Uterus (tissue), 2 donors: ENCODE results near the gene SIDT1.

Experiments
- POLR2A ChIP-seq, 2 donors: fragments of 450-650 bp; IDR thresholded peaks; one replicate each; pipeline ENCODE4 v1.6.1; 2016; ENCODE audit warnings: antibody characterized with exemption in 2 of 2, mild to moderate bottlenecking in 1 of 2, moderate library complexity in 1 of 2
- TF ChIP-seq, protein P1 (sequence below), 4 experiments: fragments of 200-600 bp in 2 of 4; fragments of 450-650 bp in 2 of 4; sonication (generic) in 2 of 4; IDR thresholded peaks; one replicate each; pipeline ENCODE4 v1.5.1; 2016 to 2019; ENCODE audit warnings: antibody characterized with exemption in 4 of 4, mild to moderate bottlenecking in 2 of 4, moderate library complexity in 1 of 4

DNA sequence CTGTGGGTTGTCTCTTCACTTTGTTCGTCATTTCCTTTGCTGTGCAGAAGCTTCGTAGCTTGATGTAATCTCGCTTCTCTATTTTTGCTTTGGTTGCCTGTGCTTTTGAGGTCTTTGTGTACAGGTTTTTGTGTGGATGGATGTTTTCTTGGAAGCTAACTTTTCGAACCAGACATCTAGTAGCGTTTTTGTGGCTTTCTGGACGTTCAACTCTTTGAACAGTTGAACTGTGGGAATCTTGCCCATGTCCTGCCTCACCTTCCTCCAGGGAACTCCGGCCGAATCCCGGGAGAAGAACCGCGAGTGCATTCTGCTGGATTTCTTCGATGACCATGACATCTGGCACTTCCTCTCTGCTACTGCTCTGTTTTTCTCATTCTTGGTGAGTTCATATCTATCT, 93.5 kb downstream of the SIDT1 start:
- TF ChIP-seq POLR2A (IDR thresholded peaks at IDR 0.05), result no peak
- TF ChIP-seq, protein P1, sequence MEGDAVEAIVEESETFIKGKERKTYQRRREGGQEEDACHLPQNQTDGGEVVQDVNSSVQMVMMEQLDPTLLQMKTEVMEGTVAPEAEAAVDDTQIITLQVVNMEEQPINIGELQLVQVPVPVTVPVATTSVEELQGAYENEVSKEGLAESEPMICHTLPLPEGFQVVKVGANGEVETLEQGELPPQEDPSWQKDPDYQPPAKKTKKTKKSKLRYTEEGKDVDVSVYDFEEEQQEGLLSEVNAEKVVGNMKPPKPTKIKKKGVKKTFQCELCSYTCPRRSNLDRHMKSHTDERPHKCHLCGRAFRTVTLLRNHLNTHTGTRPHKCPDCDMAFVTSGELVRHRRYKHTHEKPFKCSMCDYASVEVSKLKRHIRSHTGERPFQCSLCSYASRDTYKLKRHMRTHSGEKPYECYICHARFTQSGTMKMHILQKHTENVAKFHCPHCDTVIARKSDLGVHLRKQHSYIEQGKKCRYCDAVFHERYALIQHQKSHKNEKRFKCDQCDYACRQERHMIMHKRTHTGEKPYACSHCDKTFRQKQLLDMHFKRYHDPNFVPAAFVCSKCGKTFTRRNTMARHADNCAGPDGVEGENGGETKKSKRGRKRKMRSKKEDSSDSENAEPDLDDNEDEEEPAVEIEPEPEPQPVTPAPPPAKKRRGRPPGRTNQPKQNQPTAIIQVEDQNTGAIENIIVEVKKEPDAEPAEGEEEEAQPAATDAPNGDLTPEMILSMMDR (IDR thresholded peaks at IDR 0.05), result no peak
